Liver (tissue), 9 donors: ENCODE results near the gene COA8. TPM values are rescaled to one million over a fixed set of nuclear protein-coding genes. Genes with fewer than 3 reads are reported as not detected.

Source experiments
- DNase-seq: peaks from one replicate; pipeline ENCODE4 v3.0.0-alpha.2; 2017; ENCODE audit warnings: low spot score
- H3K27ac ChIP-seq, 2 donors: one replicate each; pipeline ENCODE4 v1.7.0; 2013; ENCODE audit warnings: inconsistent platforms in 2 of 2, low read length in 2 of 2, control low read depth in 1 of 2, low read depth in 1 of 2, mild to moderate bottlenecking in 1 of 2
- H3K27me3 ChIP-seq, 4 donors: one replicate each; pipeline versions ENCODE4 v1.6.1 to v1.7.0; 2013; ENCODE audit warnings: low read length in 3 of 4, inconsistent platforms in 1 of 4, mild to moderate bottlenecking in 1 of 4, moderate library complexity in 1 of 4; ENCODE audit not compliant: control insufficient read depth in 4 of 4, insufficient read depth in 4 of 4
- H3K36me3 ChIP-seq, 4 donors: one replicate each; pipeline versions ENCODE4 v1.6.1 to v1.7.0; 2013; ENCODE audit warnings: low read length in 3 of 4, mild to moderate bottlenecking in 3 of 4, low read depth in 1 of 4, moderate library complexity in 1 of 4; ENCODE audit not compliant: control insufficient read depth in 4 of 4, insufficient read depth in 3 of 4
- H3K4me1 ChIP-seq, 4 donors: one replicate each; pipeline versions ENCODE4 v1.6.1 to v1.7.0; 2013; ENCODE audit warnings: low read length in 3 of 4, mild to moderate bottlenecking in 3 of 4, moderate library complexity in 1 of 4; ENCODE audit not compliant: control insufficient read depth in 4 of 4, insufficient read depth in 4 of 4
- H3K4me3 ChIP-seq, 3 donors: one replicate each; pipeline versions ENCODE4 v1.6.1 to v1.7.0; 2013; ENCODE audit warnings: low read length in 3 of 3, control low read depth in 1 of 3, low read depth in 1 of 3, mild to moderate bottlenecking in 1 of 3
- H3K9ac ChIP-seq, 2 donors: one replicate each; pipeline ENCODE4 v1.7.0; 2013; ENCODE audit warnings: low read length in 2 of 2, mild to moderate bottlenecking in 2 of 2, moderate library complexity in 2 of 2, control low read depth in 1 of 2, low read depth in 1 of 2
- H3K9me3 ChIP-seq, 4 donors: one replicate each; pipeline versions ENCODE4 v1.6.1 to v1.7.0; 2013; ENCODE audit warnings: low read length in 3 of 4; ENCODE audit not compliant: control insufficient read depth in 4 of 4
- ATF3 ChIP-seq: IDR thresholded peaks from 2 replicates; pipeline ENCODE4 v1.6.1; 2016; ENCODE audit warnings: antibody characterized with exemption
- CTCF ChIP-seq: fragments of 150-350 bp; IDR thresholded peaks from 2 replicates; pipeline ENCODE4 v1.5.1; 2017; ENCODE audit warnings: improper control_type of control experiment, low read depth, low read length; ENCODE audit not compliant: missing input control
- EGR1 ChIP-seq, 2 donors: IDR thresholded peaks; 2 replicates each; pipeline ENCODE4 v1.6.1; 2016 to 2018; ENCODE audit warnings: antibody characterized with exemption in 2 of 2, low read depth in 2 of 2
- FOXA1 ChIP-seq: IDR thresholded peaks from 2 replicates; pipeline ENCODE4 v1.6.1; 2016; ENCODE audit warnings: antibody characterized with exemption
- FOXA2 ChIP-seq: IDR thresholded peaks from 2 replicates; pipeline ENCODE4 v1.6.1; 2016; ENCODE audit warnings: antibody characterized with exemption
- GABPA ChIP-seq, 2 donors: IDR thresholded peaks in 1 of 2; conservative IDR thresholded peaks in 1 of 2; 2 replicates each; pipeline ENCODE4 v1.6.1; 2016; ENCODE audit warnings: antibody characterized with exemption in 2 of 2, mild to moderate bottlenecking in 1 of 2, moderate library complexity in 1 of 2
- HNF4A ChIP-seq, 2 donors: conservative IDR thresholded peaks; 2 replicates each; pipeline ENCODE4 v1.6.1; 2016; ENCODE audit warnings: antibody characterized with exemption in 2 of 2, mild to moderate bottlenecking in 2 of 2
- HNF4G ChIP-seq: IDR thresholded peaks from 2 replicates; pipeline ENCODE4 v1.6.1; 2016; ENCODE audit warnings: antibody characterized with exemption
- JUND ChIP-seq, 2 donors: IDR thresholded peaks; 2 replicates each; pipeline ENCODE4 v1.6.1; 2016; ENCODE audit warnings: antibody characterized with exemption in 2 of 2
- NR2F2 ChIP-seq: IDR thresholded peaks from 2 replicates; pipeline ENCODE4 v1.6.1; 2016; ENCODE audit warnings: antibody characterized with exemption
- RXRA ChIP-seq, 2 donors: IDR thresholded peaks; 2 replicates each; pipeline ENCODE4 v1.6.1; 2017 to 2018; ENCODE audit warnings: antibody characterized with exemption in 2 of 2, mild to moderate bottlenecking in 1 of 2
- SP1 ChIP-seq: IDR thresholded peaks from 2 replicates; pipeline ENCODE4 v1.6.1; 2018; ENCODE audit warnings: antibody characterized with exemption, mild to moderate bottlenecking
- TAF1 ChIP-seq: conservative IDR thresholded peaks from 2 replicates; pipeline ENCODE4 v1.6.1; 2016; ENCODE audit warnings: antibody characterized with exemption, mild to moderate bottlenecking
- YY1 ChIP-seq: IDR thresholded peaks from 2 replicates; pipeline ENCODE4 v1.6.1; 2016; ENCODE audit warnings: antibody characterized with exemption, mild to moderate bottlenecking
- ZBTB33 ChIP-seq: IDR thresholded peaks from 2 replicates; pipeline ENCODE4 v1.6.1; 2016; ENCODE audit warnings: antibody characterized with exemption
- WGBS: extraction: QIAGEN DNeasy Blood & Tissue Kit; methylation state at CpG from one replicate; pipeline ENCODE4 v1.1.7; 2013; 5-methylcytosine and 5-hydroxymethylcytosine counted together
- polyA plus RNA-seq, 2 donors: library from polyadenylated mRNA; stranded (reverse) in 1 of 2; unstranded in 1 of 2; fragments of 200-250 nt in 1 of 2; fragments of >200 nt in 1 of 2; fragmentation: Nextera tagmentation in 1 of 2; extraction: Ambion mirVana in 1 of 2; gene quantifications; one replicate each; pipeline versions ENCODE4 v1.2.1 to v1.2.3, GENCODE V29; 2013 to 2015
- total RNA-seq, 2 donors: library from RNA; depleted of rRNA; stranded (reverse); fragments of >200 nt; gene quantifications; one replicate each; pipeline ENCODE4 v1.2.3, GENCODE V29; 2014
- TF ChIP-seq, protein P1 (sequence below): IDR thresholded peaks from 2 replicates; pipeline ENCODE4 v1.6.1; 2016; ENCODE audit warnings: antibody characterized with exemption, mild to moderate bottlenecking
- TF ChIP-seq, protein P2 (sequence below): IDR thresholded peaks from 2 replicates; pipeline ENCODE4 v1.6.1; 2016; ENCODE audit warnings: antibody characterized with exemption
- donor health status: healthy.
- donor health status: healthy.
- donor health status: healthy.
- donor health status: healthy.
- donor health status: healthy.

Gene COA8
- total and polyA plus RNA-seq, 4 donors = 8.3 to 35.5 (median 17.0) TPM

- H3K36me3 ChIP-seq = peaks cover 0 to 2% (median 0%) of the 10 kb centered on the region in 4 donors
- H3K27ac ChIP-seq = no peak overlapping the region
- H3K9me3 ChIP-seq = no peaks in the 10 kb centered on the region
- H3K4me1 ChIP-seq = peaks cover 0 to 3% (median 0%) of the 10 kb centered on the region in 4 donors
- WGBS = 90% methylated on average over 27 of the region's 27 CpGs
- H3K9ac ChIP-seq = no peak overlapping the region
- no peak for DNase-seq
- TF ChIP-seq GABPA (IDR thresholded peaks at IDR 0.05 in 1 of 2, conservative IDR thresholded peaks at IDR 0.05 in 1 of 2) (no peak), FOXA1 (no peak), YY1 (no peak), EGR1 (IDR thresholded peaks at IDR 0.05; ENCODE audit: low read depth in 2 of 2) (no peak), HNF4A (conservative IDR thresholded peaks at IDR 0.05) (no peak), JUND (IDR thresholded peaks at IDR 0.05) (no peak), ATF3 (no peak), HNF4G (no peak), TAF1 (no peak), CTCF (no peak), NR2F2 (no peak), RXRA (IDR thresholded peaks at IDR 0.05) (no peak), ZBTB33 (no peak), SP1 (no peak), FOXA2 (no peak)
- TF ChIP-seq, protein P1, sequence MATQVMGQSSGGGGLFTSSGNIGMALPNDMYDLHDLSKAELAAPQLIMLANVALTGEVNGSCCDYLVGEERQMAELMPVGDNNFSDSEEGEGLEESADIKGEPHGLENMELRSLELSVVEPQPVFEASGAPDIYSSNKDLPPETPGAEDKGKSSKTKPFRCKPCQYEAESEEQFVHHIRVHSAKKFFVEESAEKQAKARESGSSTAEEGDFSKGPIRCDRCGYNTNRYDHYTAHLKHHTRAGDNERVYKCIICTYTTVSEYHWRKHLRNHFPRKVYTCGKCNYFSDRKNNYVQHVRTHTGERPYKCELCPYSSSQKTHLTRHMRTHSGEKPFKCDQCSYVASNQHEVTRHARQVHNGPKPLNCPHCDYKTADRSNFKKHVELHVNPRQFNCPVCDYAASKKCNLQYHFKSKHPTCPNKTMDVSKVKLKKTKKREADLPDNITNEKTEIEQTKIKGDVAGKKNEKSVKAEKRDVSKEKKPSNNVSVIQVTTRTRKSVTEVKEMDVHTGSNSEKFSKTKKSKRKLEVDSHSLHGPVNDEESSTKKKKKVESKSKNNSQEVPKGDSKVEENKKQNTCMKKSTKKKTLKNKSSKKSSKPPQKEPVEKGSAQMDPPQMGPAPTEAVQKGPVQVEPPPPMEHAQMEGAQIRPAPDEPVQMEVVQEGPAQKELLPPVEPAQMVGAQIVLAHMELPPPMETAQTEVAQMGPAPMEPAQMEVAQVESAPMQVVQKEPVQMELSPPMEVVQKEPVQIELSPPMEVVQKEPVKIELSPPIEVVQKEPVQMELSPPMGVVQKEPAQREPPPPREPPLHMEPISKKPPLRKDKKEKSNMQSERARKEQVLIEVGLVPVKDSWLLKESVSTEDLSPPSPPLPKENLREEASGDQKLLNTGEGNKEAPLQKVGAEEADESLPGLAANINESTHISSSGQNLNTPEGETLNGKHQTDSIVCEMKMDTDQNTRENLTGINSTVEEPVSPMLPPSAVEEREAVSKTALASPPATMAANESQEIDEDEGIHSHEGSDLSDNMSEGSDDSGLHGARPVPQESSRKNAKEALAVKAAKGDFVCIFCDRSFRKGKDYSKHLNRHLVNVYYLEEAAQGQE = no peak
- TF ChIP-seq, protein P2, sequence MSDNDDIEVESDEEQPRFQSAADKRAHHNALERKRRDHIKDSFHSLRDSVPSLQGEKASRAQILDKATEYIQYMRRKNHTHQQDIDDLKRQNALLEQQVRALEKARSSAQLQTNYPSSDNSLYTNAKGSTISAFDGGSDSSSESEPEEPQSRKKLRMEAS = no peak
- H3K27me3 ChIP-seq = no peaks in the 10 kb centered on the region
- no peak overlapping the region for H3K4me3 ChIP-seq
These were observed 14.1 kb upstream of the COA8 start for GRCh38 chr14:103548463-103549351.
